GM19035 (cell line): ENCODE data around the gene DNAJB9.

Experiments used
- ATAC-seq: cut with Tn5 transposase; IDR thresholded peaks from one replicate; pipeline ENCODE4 v1.9.1; 2021; ENCODE audit not compliant: unreplicated experiment

The DNAJB9 gene

GRCh38 chr7:108604307-108605077 lies 34.8 kb downstream of the DNAJB9 start:
- no peak for ATAC-seq

- ATAC-seq = no peak
Observed at GRCh38 chr7:108605559-108606201, 36.0 kb downstream of the DNAJB9 start.

GRCh38 chr7:108609643-108610042 lies 40.0 kb downstream of the DNAJB9 start:
- ATAC-seq = no peak

GRCh38 chr7:108611268-108611667 lies 41.6 kb downstream of the DNAJB9 start:
- ATAC-seq = no peak

GRCh38 chr7:108613147-108613948 lies 43.7 kb downstream of the DNAJB9 start:
- peak; percentile 81 for ATAC-seq

DNA sequence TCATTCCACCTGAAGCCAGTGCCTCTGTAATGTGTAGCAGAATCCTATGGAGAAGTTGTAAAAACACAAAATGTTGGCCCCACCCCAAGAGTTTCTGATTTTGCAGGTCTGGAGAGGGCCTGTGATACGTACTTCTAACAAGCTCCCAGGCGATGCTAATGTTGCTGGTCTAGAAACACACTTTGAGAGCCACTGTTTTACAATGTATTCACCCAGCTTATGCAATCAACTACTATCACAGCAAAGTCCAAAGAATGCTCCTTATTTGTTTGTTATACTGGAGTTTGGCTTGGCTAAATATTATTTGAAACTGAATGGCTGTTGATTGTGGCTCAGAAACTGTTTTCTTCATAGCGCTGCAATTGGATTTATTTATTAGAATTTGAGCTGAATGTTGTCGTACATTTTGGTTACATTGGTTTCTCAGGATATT lies 44.3 kb downstream of the DNAJB9 start:
- no peak for ATAC-seq

GRCh38 chr7:108614896-108615295 lies 45.2 kb downstream of the DNAJB9 start:
- ATAC-seq = no peak

DNA sequence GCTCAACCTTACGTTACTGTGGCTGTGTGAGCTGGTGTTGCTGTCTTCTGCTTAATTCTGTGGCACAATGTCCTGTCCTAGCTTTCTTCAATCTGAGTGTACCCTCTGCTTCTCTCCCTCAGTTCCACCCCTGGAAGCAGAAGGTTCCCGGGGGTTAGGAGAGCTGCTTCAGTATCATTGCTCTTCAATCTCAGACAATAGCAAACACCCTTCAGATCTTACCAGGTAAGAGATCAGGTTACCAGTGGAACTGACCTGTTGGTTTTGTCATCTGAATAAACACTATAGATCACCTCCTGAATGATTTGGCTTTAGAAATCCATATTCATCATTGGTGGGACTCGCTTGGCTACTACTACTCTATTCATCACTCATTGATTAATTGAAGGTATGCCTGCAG lies 48.4 kb downstream of the DNAJB9 start:
- ATAC-seq = no peak

DNA sequence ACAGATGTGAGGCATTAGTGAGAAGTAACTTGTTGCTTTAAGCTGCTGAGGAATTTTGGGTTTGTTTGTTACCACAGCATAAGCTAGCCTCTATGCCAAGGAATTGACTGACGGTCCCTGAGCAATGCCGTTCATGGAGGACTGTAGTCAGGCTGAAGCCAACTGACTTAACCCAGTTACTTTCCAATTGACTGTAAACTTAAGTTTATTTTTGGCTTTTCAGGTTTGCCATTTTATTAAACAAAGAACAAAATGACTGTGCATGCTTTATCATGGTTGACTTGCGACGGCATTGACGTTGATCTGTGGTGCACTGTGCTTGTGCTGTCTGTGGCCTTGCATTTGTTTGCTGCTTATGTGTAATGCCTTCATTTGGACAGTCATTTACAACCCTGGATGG lies 53.5 kb downstream of the DNAJB9 start:
- ATAC-seq = peak; percentile 81
